HG03025 (cell line): Measurements from ENCODE around the gene NUDT22.
"Not testable (repeated sequence)": the region's sequence is repeated elsewhere in the genome, so short reads cannot be mapped to it uniquely, and the experiment has no call there.

Experiments
- ATAC-seq: cut with Tn5 transposase; IDR thresholded peaks from one replicate; pipeline ENCODE4 v1.9.1; 2021; ENCODE audit warnings: mild to moderate bottlenecking, moderate library complexity; ENCODE audit not compliant: unreplicated experiment, low FRiP score

The NUDT22 gene

GRCh38 chr11:64241241-64241490 lies 15.1 kb downstream of the NUDT22 start:
- peak; percentile 39 for ATAC-seq

GRCh38 chr11:64241491-64242374 lies 15.7 kb downstream of the NUDT22 start:
- ATAC-seq, result peak; percentile 45

- no peak for ATAC-seq
Measured at GRCh38 chr11:64243236-64243854, 17.3 kb downstream of the NUDT22 start.

GRCh38 chr11:64244107-64244506 lies 18.0 kb downstream of the NUDT22 start:
- ATAC-seq, result no peak

GRCh38 chr11:64244966-64245365 lies 18.9 kb downstream of the NUDT22 start:
- ATAC-seq, result no peak

- no peak for ATAC-seq
Measured at GRCh38 chr11:64245401-64245796, 19.3 kb downstream of the NUDT22 start.

- ATAC-seq, result no peak
Measured at GRCh38 chr11:64245797-64246620, 19.9 kb downstream of the NUDT22 start.

GRCh38 chr11:64246621-64246870 lies 20.5 kb downstream of the NUDT22 start:
- not testable (repeated sequence) for ATAC-seq

- ATAC-seq, result peak; percentile 37
Measured at GRCh38 chr11:64246871-64247728, 21.0 kb downstream of the NUDT22 start, which contains the start of gene PPP1R14B. Gene PPP1R14B, minus strand, starts transcription at chr11:64246943. Its CDS starts 270 bp downstream, at chr11:64246673.

GRCh38 chr11:64247729-64248531 lies 21.9 kb downstream of the NUDT22 start:
- peak; percentile 3 for ATAC-seq

- ATAC-seq, result no peak
Measured at GRCh38 chr11:64248578-64248977, 22.5 kb downstream of the NUDT22 start.

- ATAC-seq, result no peak
Measured at GRCh38 chr11:64249038-64249437, 23.0 kb downstream of the NUDT22 start.

GRCh38 chr11:64249563-64250414 lies 23.7 kb downstream of the NUDT22 start:
- ATAC-seq, result no peak

GRCh38 chr11:64250415-64251015 lies 24.4 kb downstream of the NUDT22 start:
- no peak for ATAC-seq

- ATAC-seq, result no peak
Measured at GRCh38 chr11:64251016-64251752, 25.1 kb downstream of the NUDT22 start, which contains the start of gene PLCB3. Gene PLCB3, plus strand, starts transcription at chr11:64251530. Its CDS starts 120 bp downstream, at chr11:64251650.

GRCh38 chr11:64251753-64252002 lies 25.6 kb downstream of the NUDT22 start:
- no peak for ATAC-seq

GRCh38 chr11:64252003-64252872 lies 26.2 kb downstream of the NUDT22 start:
- no peak for ATAC-seq
